Tibial nerve (tissue), 4 donors: Measurements from ENCODE around the gene PTPRK. TPM values are rescaled to one million over a fixed set of nuclear protein-coding genes. Genes with fewer than 3 reads are reported as not detected.

Source experiments
- DNase-seq, 2 donors: peaks; one replicate each; pipeline ENCODE4 v3.0.0-alpha.2; 2019; ENCODE audit warnings: low spot score in 2 of 2
- H3K27ac ChIP-seq, 4 donors: fragments of 200-600 bp; sonication (generic) in 3 of 4; one replicate each; pipeline ENCODE4 v1.5.1; 2017 to 2019; ENCODE audit warnings: mild to moderate bottlenecking in 1 of 4
- H3K27me3 ChIP-seq, 2 donors: fragments of 200-600 bp; sonication (generic) in 1 of 2; one replicate each; pipeline versions ENCODE4 v1.5.1 to v1.6.0; 2017 to 2019
- H3K36me3 ChIP-seq, 3 donors: fragments of 200-600 bp; sonication (generic); one replicate each; pipeline ENCODE4 v1.5.1; 2018 to 2019
- H3K4me1 ChIP-seq, 4 donors: fragments of 200-600 bp; sonication (generic) in 3 of 4; one replicate each; pipeline ENCODE4 v1.5.1; 2017 to 2019
- H3K4me3 ChIP-seq, 4 donors: fragments of 200-600 bp; sonication (generic) in 3 of 4; one replicate each; pipeline ENCODE4 v1.5.1; 2017 to 2019; ENCODE audit warnings: mild to moderate bottlenecking in 1 of 4, moderate library complexity in 1 of 4
- H3K9me3 ChIP-seq, 4 donors: fragments of 200-600 bp; sonication (generic) in 3 of 4; one replicate each; pipeline ENCODE4 v1.5.1; 2017 to 2019
- CTCF ChIP-seq, 5 experiments: fragments of 200-600 bp in 3 of 5; fragments of 450-650 bp in 2 of 5; sonication (generic) in 3 of 5; IDR thresholded peaks; one replicate each; pipeline ENCODE4 v1.5.1; 2016 to 2019; ENCODE audit warnings: antibody characterized with exemption in 5 of 5, mild to moderate bottlenecking in 3 of 5, moderate library complexity in 2 of 5
- EP300 ChIP-seq, 2 donors: sonication (generic); formaldehyde crosslinking; IDR thresholded peaks; one replicate each; pipeline ENCODE4 v1.6.1; 2017; ENCODE audit warnings: antibody characterized with exemption in 2 of 2, mild to moderate bottlenecking in 1 of 2
- POLR2A ChIP-seq, 2 donors: fragments of 450-650 bp; IDR thresholded peaks; one replicate each; pipeline ENCODE4 v1.6.1; 2017; ENCODE audit warnings: antibody characterized with exemption in 2 of 2, mild to moderate bottlenecking in 2 of 2, moderate library complexity in 2 of 2
- WGBS, 2 donors: methylation state at CpG; one replicate each; pipeline ENCODE4 v1.1.5; 2018; 5-methylcytosine and 5-hydroxymethylcytosine counted together
- total RNA-seq, 4 donors: library from RNA; depleted of rRNA; stranded (reverse); fragments of >200 nt; gene quantifications; one replicate each; pipeline ENCODE4 v1.1.0, GENCODE V29; 2016

Gene PTPRK
- total RNA-seq, 4 donors from 2014 or later: 17.4 to 26.1 (median 21.2) TPM

GRCh38 chr6:128167552-128167951 lies 352.8 kb downstream of the PTPRK start:
- H3K27ac ChIP-seq: no peak overlapping the region
- H3K9me3 ChIP-seq: no peaks in the 10 kb centered on the region
- no peak for DNase-seq
- TF ChIP-seq EP300 (IDR thresholded peaks at IDR 0.05): no peak
- no peaks in the 10 kb centered on the region for H3K4me1 ChIP-seq
- H3K36me3 ChIP-seq: no peaks in the 10 kb centered on the region
- no peaks in the 10 kb centered on the region for H3K27me3 ChIP-seq
- no peak overlapping the region for H3K4me3 ChIP-seq

- no peaks in the 10 kb centered on the region for H3K4me1 ChIP-seq
- no peaks in the 10 kb centered on the region for H3K36me3 ChIP-seq
- no peaks in the 10 kb centered on the region for H3K27me3 ChIP-seq
- no peaks in the 10 kb centered on the region for H3K9me3 ChIP-seq
- DNase-seq: no peak
- TF ChIP-seq EP300 (IDR thresholded peaks at IDR 0.05): no peak
- no peak for TF ChIP-seq POLR2A (IDR thresholded peaks at IDR 0.05)
- no peak for TF ChIP-seq CTCF (IDR thresholded peaks at IDR 0.05)
- H3K4me3 ChIP-seq: no peak overlapping the region
- H3K27ac ChIP-seq: no peak overlapping the region
- WGBS, 2 donors: 97 to 98% methylated on average over 1 of the region's 1 CpG
These were observed 356.1 kb downstream of the PTPRK start for GRCh38 chr6:128164254-128164653.

DNA sequence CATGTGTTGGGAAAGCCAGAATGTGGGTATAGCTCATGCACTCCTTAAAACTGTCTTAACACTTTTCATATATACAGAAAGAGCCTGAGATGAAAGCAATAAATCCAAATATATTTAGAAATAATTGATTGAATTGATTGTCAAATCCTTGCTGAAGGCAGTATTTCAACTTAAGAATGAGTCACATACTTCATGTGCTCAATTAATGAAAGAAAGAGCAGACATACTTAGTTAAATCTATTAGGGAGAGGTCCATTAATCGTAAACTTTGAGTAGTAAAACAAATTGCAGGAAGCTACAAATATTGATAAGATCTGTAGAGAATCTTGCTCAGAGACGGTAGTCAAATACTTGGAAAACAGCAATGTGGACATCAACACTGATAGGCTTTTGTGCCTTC lies 358.0 kb downstream of the PTPRK start:
- Histone ChIP-seq H3K36me3 (no peaks in the 10 kb centered on the region), H3K27me3 (no peaks in the 10 kb centered on the region), H3K4me1 (no peaks in the 10 kb centered on the region), H3K9me3 (no peaks in the 10 kb centered on the region), H3K4me3 (no peak overlapping the region), H3K27ac (no peak overlapping the region)
- TF ChIP-seq POLR2A (IDR thresholded peaks at IDR 0.05): no peak
- no peak for TF ChIP-seq EP300 (IDR thresholded peaks at IDR 0.05)
- TF ChIP-seq CTCF (IDR thresholded peaks at IDR 0.05): no peak
- no peak for DNase-seq
- 93 to 95% methylated on average over 2 of the region's 2 CpGs for WGBS, 2 donors

- DNase-seq: no peak
- no peaks in the 10 kb centered on the region for H3K36me3 ChIP-seq
- TF ChIP-seq EP300 (IDR thresholded peaks at IDR 0.05) (no peak), CTCF (IDR thresholded peaks at IDR 0.05) (no peak), POLR2A (IDR thresholded peaks at IDR 0.05) (no peak)
- H3K27ac ChIP-seq: no peak overlapping the region
- no peaks in the 10 kb centered on the region for H3K4me1 ChIP-seq
- H3K4me3 ChIP-seq: no peak overlapping the region
- no peaks in the 10 kb centered on the region for H3K27me3 ChIP-seq
- no peaks in the 10 kb centered on the region for H3K9me3 ChIP-seq
- 34 to 40% methylated on average over 1 of the region's 1 CpG for WGBS, 2 donors
These were observed 358.6 kb downstream of the PTPRK start for GRCh38 chr6:128161839-128162238.

- Histone ChIP-seq H3K9me3 (no peaks in the 10 kb centered on the region), H3K27me3 (no peaks in the 10 kb centered on the region), H3K4me1 (no peaks in the 10 kb centered on the region), H3K27ac (no peak overlapping the region), H3K4me3 (no peak overlapping the region), H3K36me3 (no peaks in the 10 kb centered on the region)
- DNase-seq: no peak
- no peak for TF ChIP-seq POLR2A (IDR thresholded peaks at IDR 0.05)
- TF ChIP-seq CTCF (IDR thresholded peaks at IDR 0.05): no peak
- no peak for TF ChIP-seq EP300 (IDR thresholded peaks at IDR 0.05)
- 41 to 42% methylated on average over 1 of the region's 1 CpG for WGBS, 2 donors
These were observed 359.1 kb downstream of the PTPRK start for GRCh38 chr6:128161263-128161662.

- no peak for DNase-seq
- Histone ChIP-seq H3K27me3 (no peaks in the 10 kb centered on the region), H3K36me3 (no peaks in the 10 kb centered on the region), H3K27ac (no peak overlapping the region), H3K4me1 (no peaks in the 10 kb centered on the region), H3K9me3 (no peaks in the 10 kb centered on the region), H3K4me3 (no peak overlapping the region)
- TF ChIP-seq CTCF (IDR thresholded peaks at IDR 0.05) (no peak), EP300 (IDR thresholded peaks at IDR 0.05) (no peak), POLR2A (IDR thresholded peaks at IDR 0.05) (no peak)
- WGBS, 2 donors: 56 to 66% methylated on average over 4 of the region's 4 CpGs
These were observed 361.9 kb downstream of the PTPRK start for GRCh38 chr6:128158496-128158895.
